Mucosa of descending colon (tissue), 3 donors: ENCODE data around the gene VEGFC. TPM values are rescaled to one million over a fixed set of nuclear protein-coding genes. Genes with fewer than 3 reads are reported as not detected.

Experiments
- ATAC-seq: fragments of 200-7000 bp; cut with Tn5 transposase; one replicate; pipeline ENCODE4 v1.9.1; 2020; ENCODE audit warnings: mild to moderate bottlenecking, moderate library complexity
- DNase-seq, 3 donors: peaks; one replicate each; pipeline ENCODE4 v3.0.0-alpha.2; 2020
- H3K36me3 ChIP-seq: fragments of 200-600 bp; one replicate; pipeline ENCODE4 v1.8.0; 2021; ENCODE audit warnings: low read depth, mild to moderate bottlenecking
- H3K4me1 ChIP-seq: fragments of 200-600 bp; one replicate; pipeline ENCODE4 v1.8.0; 2021; ENCODE audit warnings: low read depth, mild to moderate bottlenecking
- H3K4me3 ChIP-seq: fragments of 200-600 bp; one replicate; pipeline ENCODE4 v1.8.0; 2021; ENCODE audit warnings: mild to moderate bottlenecking
- H3K9me3 ChIP-seq: fragments of 200-600 bp; one replicate; pipeline ENCODE4 v1.8.0; 2021; ENCODE audit warnings: mild to moderate bottlenecking
- CTCF ChIP-seq: fragments of 200-600 bp; IDR thresholded peaks from one replicate; pipeline ENCODE4 v1.8.0; 2022; ENCODE audit warnings: antibody characterized with exemption, mild to moderate bottlenecking
- intact Hi-C, 2 donors: fragments of 100-400 bp; cut with DNase I in 1 of 2; cut with micrococcal nuclease in 1 of 2; formaldehyde crosslinking; loops; one replicate each; pipeline versions ENCODE4 v1.11.0 to v1.11.1; 2022; cut with DNase I, micrococcal nuclease
- total RNA-seq, 3 donors: library from RNA; stranded (reverse); fragmentation: NEBNext Ultra II Directional in 2 of 3; extraction: Animal tissue kit (Norgen Biotek cat#: 25700) in 2 of 3; gene quantifications; one replicate each; pipeline versions ENCODE4 v1.2.1 to v1.2.4, GENCODE V29; 2021 to 2023
- donor health status: DM: no; HTN: no; CAD: no; lungs with moderate emphysema.
- donor health status: DM: no; HTN: no; CAD: no.
- donor health status: DM: no; HTN: yes; CAD: no.

Gene VEGFC
- total RNA-seq, 3 donors from 2014 or later, result 1.2 to 5.3 (median 3.4) TPM

GRCh38 chr4:176837169-176837895 lies 44.6 kb upstream of the VEGFC start:
- Histone ChIP-seq H3K4me1 (no peaks in the 10 kb centered on the region), H3K36me3 (no peaks in the 10 kb centered on the region), H3K4me3 (no peak overlapping the region), H3K9me3 (no peaks in the 10 kb centered on the region)
- ATAC-seq (no peak), DNase-seq (no peak)
- TF ChIP-seq CTCF, result no peak
- intact Hi-C loops, result no loop called here

- H3K4me3 ChIP-seq, result no peak overlapping the region
- no peak for TF ChIP-seq CTCF
Measured at GRCh38 chr4:176834531-176834930, 41.8 kb upstream of the VEGFC start.

GRCh38 chr4:176833400-176834175 lies 40.9 kb upstream of the VEGFC start:
- ATAC-seq (no peak), DNase-seq (no peak)
- intact Hi-C loops, result no loop called here
- TF ChIP-seq CTCF, result no peak
- H3K4me1 ChIP-seq, result no peaks in the 10 kb centered on the region
- no peaks in the 10 kb centered on the region for H3K36me3 ChIP-seq
- H3K9me3 ChIP-seq, result no peaks in the 10 kb centered on the region
- H3K4me3 ChIP-seq, result no peak overlapping the region

More at GRCh38 chr4:176834531-176834930, 41.8 kb upstream of the VEGFC start:
- no peak for DNase-seq
- ATAC-seq, result no peak
- intact Hi-C loops, result no loop called here
- Histone ChIP-seq H3K36me3 (no peaks in the 10 kb centered on the region), H3K4me1 (no peaks in the 10 kb centered on the region), H3K9me3 (no peaks in the 10 kb centered on the region)

GRCh38 chr4:176830971-176831370 lies 38.2 kb upstream of the VEGFC start:
- DNase-seq, result no peak
- Histone ChIP-seq H3K9me3 (no peaks in the 10 kb centered on the region), H3K4me3 (no peak overlapping the region), H3K4me1 (no peaks in the 10 kb centered on the region), H3K36me3 (no peaks in the 10 kb centered on the region)
- intact Hi-C loops, result no loop called here
- ATAC-seq, result no peak
- TF ChIP-seq CTCF, result no peak

GRCh38 chr4:176825586-176825985 lies 32.9 kb upstream of the VEGFC start:
- no peaks in the 10 kb centered on the region for H3K36me3 ChIP-seq
- H3K4me1 ChIP-seq, result no peaks in the 10 kb centered on the region
- no peaks in the 10 kb centered on the region for H3K9me3 ChIP-seq
- intact Hi-C loops, result no loop called here
- ATAC-seq, result no peak
- no peak for TF ChIP-seq CTCF
- DNase-seq, result no peak
- no peak overlapping the region for H3K4me3 ChIP-seq
